NOMO-1 treated with DMSO at 0.1 percent for 48 hours (cell line): ENCODE measurements around the gene RBX1.

ENCODE experiments used
- DNase-seq: peaks from one replicate; lab custom pipeline; 2025; ENCODE audit not compliant: unreplicated experiment; lab: John Stamatoyannopoulos, UW

Gene RBX1

GRCh38 chr22:41021061-41021612 is 70.0 kb downstream of the RBX1 start:
- no peak for DNase-seq

- DNase-seq: peak; percentile 70
Observed at GRCh38 chr22:41021613-41022454, 70.7 kb downstream of the RBX1 start.

- DNase-seq: peak; percentile 89
Observed at GRCh38 chr22:41022470-41023298, 71.5 kb downstream of the RBX1 start.
